GM23248 (cell line): Measurements from ENCODE around the gene SERINC2. TPM values are rescaled to one million over a fixed set of nuclear protein-coding genes. Genes with fewer than 3 reads are reported as not detected.

Experiments
- DNase-seq: peaks from one replicate; pipeline ENCODE4 v3.0.0-alpha.2; 2015
- H2AFZ ChIP-seq: fragments of 200-600 bp; sonication (generic); 2 replicates; pipeline ENCODE4 v1.6.1; 2016; ENCODE audit warnings: antibody characterized with exemption
- H3F3A ChIP-seq: fragments of 200-600 bp; sonication (generic); 2 replicates; pipeline ENCODE4 v1.6.1; 2016; ENCODE audit warnings: mild to moderate bottlenecking, antibody characterized with exemption, mixed run types; ENCODE audit not compliant: insufficient read depth
- H3K27ac ChIP-seq: fragments of 200-600 bp; sonication (generic); 2 replicates; pipeline ENCODE4 v1.5.1; 2016; ENCODE audit warnings: mild to moderate bottlenecking
- H3K27me3 ChIP-seq: fragments of 200-600 bp; sonication (generic); replicated peaks from 2 replicates; pipeline ENCODE4 v1.6.1; 2016; ENCODE audit warnings: mild to moderate bottlenecking; ENCODE audit not compliant: insufficient read depth
- H3K36me3 ChIP-seq: fragments of 200-600 bp; sonication (generic); 2 replicates; pipeline ENCODE4 v1.6.1; 2016; ENCODE audit warnings: low read depth, mild to moderate bottlenecking
- H3K4me1 ChIP-seq: fragments of 200-600 bp; sonication (generic); 2 replicates; pipeline ENCODE4 v1.6.1; 2016; ENCODE audit warnings: mild to moderate bottlenecking; ENCODE audit not compliant: insufficient read depth
- H3K4me2 ChIP-seq: fragments of 200-600 bp; sonication (generic); one replicate; pipeline ENCODE4 v1.6.1; 2016; ENCODE audit warnings: mild to moderate bottlenecking; ENCODE audit not compliant: unreplicated experiment
- H3K4me3 ChIP-seq: fragments of 200-600 bp; sonication (generic); 2 replicates; pipeline ENCODE4 v1.5.1; 2016; ENCODE audit warnings: mild to moderate bottlenecking
- H3K79me2 ChIP-seq: fragments of 200-600 bp; sonication (generic); 2 replicates; pipeline ENCODE4 v1.6.1; 2016; ENCODE audit warnings: mild to moderate bottlenecking; ENCODE audit not compliant: insufficient read depth
- H3K9ac ChIP-seq: fragments of 200-600 bp; sonication (generic); 2 replicates; pipeline ENCODE4 v1.6.1; 2016; ENCODE audit warnings: mild to moderate bottlenecking
- H3K9me2 ChIP-seq: fragments of 200-600 bp; sonication (generic); 2 replicates; pipeline ENCODE4 v1.6.1; 2016; ENCODE audit warnings: mixed run types, mild to moderate bottlenecking, moderate library complexity; ENCODE audit not compliant: insufficient read depth
- H3K9me3 ChIP-seq: fragments of 200-600 bp; sonication (generic); one replicate; pipeline ENCODE4 v1.6.1; 2017; ENCODE audit warnings: low read depth
- H4K20me1 ChIP-seq: fragments of 200-600 bp; sonication (generic); 2 replicates; pipeline ENCODE4 v1.6.0; 2016; ENCODE audit not compliant: insufficient read depth
- EZH2 ChIP-seq: fragments of 200-600 bp; sonication (generic); IDR thresholded peaks from 2 replicates; pipeline ENCODE4 v1.6.1; 2018; ENCODE audit warnings: antibody characterized with exemption, mild to moderate bottlenecking; ENCODE audit not compliant: insufficient read depth, poor library complexity, severe bottlenecking
- EZH2phosphoT487 ChIP-seq: fragments of 200-600 bp; sonication (generic); IDR thresholded peaks from 2 replicates; pipeline ENCODE4 v1.6.1; 2018; ENCODE audit warnings: antibody characterized with exemption, moderate library complexity, mild to moderate bottlenecking, low read depth; ENCODE audit not compliant: insufficient read depth
- WGBS, 2 experiments: methylation state at CpG; one replicate each; pipeline ENCODE4 v1.1.6; 2015 to 2017; ENCODE audit warnings: low lambda C conversion rate in 2 of 2, low coverage in 1 of 2; ENCODE audit errors: missing lambda C conversion rate in 2 of 2; 5-methylcytosine and 5-hydroxymethylcytosine counted together
- in situ Hi-C: fragments of 300-500 bp; cut with MboI; formaldehyde crosslinking; loops from 2 replicates; pipeline ENCODE4 v1.15.0; 2020
- polyA plus RNA-seq: library from polyadenylated mRNA; unstranded; fragments of >200 nt; fragmentation: Nextera tagmentation; extraction: Ambion mirVana; gene quantifications from 2 replicates; pipeline ENCODE4 v1.2.1, GENCODE V29; 2016
- total RNA-seq: library from RNA; depleted of rRNA; stranded (reverse); fragments of >200 nt; shearing (Covaris generic); gene quantifications from 2 replicates; pipeline ENCODE4 v1.2.3, GENCODE V29; 2014

SERINC2 gene
- total and polyA plus RNA-seq, 2 experiments from 2014 or later, result 50.9 to 96.0 TPM

DNA sequence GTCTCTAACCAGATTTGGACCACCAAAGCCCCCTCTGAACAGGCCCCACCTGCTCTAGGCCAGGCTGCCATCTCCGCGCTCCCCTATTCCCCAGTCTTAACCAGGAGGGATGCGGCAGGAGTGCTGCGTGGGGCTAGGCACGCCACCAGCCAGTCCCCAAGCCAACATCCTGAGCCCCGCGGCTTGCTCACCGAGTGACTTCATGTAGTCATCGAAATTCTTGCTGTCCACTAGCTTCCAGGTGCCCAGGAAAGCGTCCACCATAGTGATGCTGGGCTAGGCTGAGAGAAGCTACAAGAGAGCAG is 40.3 kb upstream of the SERINC2 start:
- peak overlapping the region; percentile 76 for H3K9ac ChIP-seq

DNA sequence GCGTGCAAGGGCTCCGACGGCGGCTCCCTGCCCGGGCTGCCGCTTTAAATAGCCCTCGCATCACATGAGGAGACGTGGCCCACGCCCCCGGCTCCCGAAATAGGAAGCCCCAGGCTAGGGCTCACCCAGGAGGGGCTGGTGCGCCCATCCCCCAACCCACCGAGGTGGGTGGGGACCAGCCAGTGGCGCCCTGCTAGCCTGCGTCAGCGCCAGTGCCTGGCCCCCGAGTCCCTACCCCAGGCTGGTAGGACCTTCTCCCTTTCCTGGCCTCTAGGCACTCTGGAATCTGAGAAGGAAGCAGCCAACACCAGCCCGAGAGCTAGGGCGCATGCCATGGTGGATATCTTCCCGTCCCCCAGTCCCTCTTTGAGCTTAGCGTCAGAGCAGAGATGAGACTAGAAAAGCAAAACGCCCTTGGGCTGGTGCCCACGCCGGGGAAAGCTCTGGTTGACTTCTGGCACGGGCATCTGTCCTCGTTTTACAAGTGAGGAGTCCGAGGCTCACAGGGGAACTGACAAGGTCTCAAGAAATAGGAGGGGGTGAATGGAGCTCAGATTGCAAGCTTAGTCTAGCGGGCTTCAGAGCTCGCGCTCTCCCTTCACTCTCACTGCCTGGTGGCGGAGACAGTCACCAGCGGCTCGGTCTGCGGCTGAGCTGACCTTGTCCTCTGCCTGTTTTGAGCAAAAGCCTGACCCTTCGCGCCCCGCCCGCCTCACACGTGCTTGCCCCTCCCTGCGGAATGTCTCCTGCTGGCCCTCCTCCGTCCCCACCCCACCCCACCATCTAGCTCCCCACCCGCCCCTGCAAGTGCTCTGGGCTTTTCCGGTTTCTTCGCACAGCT is 39.7 kb upstream of the SERINC2 start, which contains the start of gene FABP3:
Gene FABP3 (minus strand): TSS at position 21 of the 841 bp plus-strand sequence. CDS start 62 bp downstream, outside the sequence.
- DNase-seq, result peak; percentile 74
- Histone ChIP-seq H2AFZ (peak within 1 kb of the TSS; percentile 80), H3K79me2 (no peaks in the 10 kb centered on the region), H3K27me3 (no peaks in the 10 kb centered on the region), H3K4me3 (peak within 1 kb of the TSS; percentile 69), H3F3A (peaks cover 10% of the 10 kb centered on the region), H4K20me1 (no peaks in the 10 kb centered on the region), H3K4me1 (peaks cover 25% of the 10 kb centered on the region), H3K9ac (peak within 1 kb of the TSS; percentile 76), H3K27ac (peak within 1 kb of the TSS; percentile 63), H3K4me2 (peak within 1 kb of the TSS; percentile 89), H3K36me3 (no peaks in the 10 kb centered on the region), H3K9me2 (no peaks in the 10 kb centered on the region), H3K9me3 (no peaks in the 10 kb centered on the region)
- in situ Hi-C loops, result no loop called here
- 2 to 3% methylated on average over 36 to 44 of the region's 44 CpGs for WGBS, 2 experiments
- TF ChIP-seq EZH2, result no peak
- no peak for TF ChIP-seq EZH2phosphoT487

More for the DNA sequence above, 40.3 kb upstream of the SERINC2 start:
- peaks cover 25% of the 10 kb centered on the region for H3K4me1 ChIP-seq
- H3K36me3 ChIP-seq, result no peaks in the 10 kb centered on the region
- H3K9me3 ChIP-seq, result no peaks in the 10 kb centered on the region
- H3K4me3 ChIP-seq, result peak overlapping the region; percentile 69
- no peaks in the 10 kb centered on the region for H3K9me2 ChIP-seq
- TF ChIP-seq EZH2phosphoT487, result no peak
- TF ChIP-seq EZH2, result no peak
- H3K4me2 ChIP-seq, result peak overlapping the region; percentile 89
- H3K79me2 ChIP-seq, result no peaks in the 10 kb centered on the region
- H3K27ac ChIP-seq, result peak overlapping the region; percentile 63; the same call in 1 of the 2 replicates
- DNase-seq, result no peak
- in situ Hi-C loops, result no loop called here
- 22 to 23% methylated on average over 10 of the region's 10 CpGs for WGBS, 2 experiments
- H4K20me1 ChIP-seq, result no peaks in the 10 kb centered on the region
- no peaks in the 10 kb centered on the region for H3K27me3 ChIP-seq
- peaks cover 10% of the 10 kb centered on the region for H3F3A ChIP-seq
- peak overlapping the region; percentile 80 for H2AFZ ChIP-seq

DNA sequence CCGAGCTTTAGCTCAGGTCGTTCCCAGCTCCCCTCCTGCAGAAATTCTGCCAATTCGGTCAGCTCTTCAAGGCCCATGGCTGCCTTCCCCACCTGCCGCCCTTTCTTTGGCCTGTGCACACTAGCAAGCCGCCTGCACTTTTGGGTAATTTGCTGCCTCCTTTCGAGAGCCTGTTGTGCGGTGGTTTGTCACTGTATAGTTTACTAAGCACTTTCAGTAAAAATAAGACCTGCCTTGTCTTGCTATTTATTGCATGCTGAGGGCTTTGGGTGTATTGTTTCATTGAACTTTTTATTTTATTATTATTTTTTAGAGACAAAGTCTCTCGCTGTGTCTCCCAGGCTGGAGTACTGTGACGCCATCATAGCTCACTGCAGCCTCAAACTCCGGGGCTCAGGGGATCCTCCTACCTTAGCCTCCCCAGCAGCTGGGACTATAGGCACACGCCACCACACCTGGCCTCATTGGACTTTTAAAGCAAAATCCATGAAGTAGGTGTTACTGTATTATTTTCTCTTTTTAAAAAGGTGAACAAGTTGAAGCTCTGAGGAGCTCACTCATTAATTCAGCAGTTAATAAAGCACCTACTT is 39.0 kb upstream of the SERINC2 start:
- TF ChIP-seq EZH2 (no peak), EZH2phosphoT487 (no peak)
- in situ Hi-C loops, result no loop called here
- no peak for DNase-seq
- Histone ChIP-seq H3K27me3 (no peaks in the 10 kb centered on the region), H3K4me1 (peaks cover 25% of the 10 kb centered on the region), H3K9me2 (no peaks in the 10 kb centered on the region), H3K27ac (peak overlapping the region; percentile 63; the same call in 1 of the 2 replicates), H3K4me3 (peak overlapping the region; percentile 69), H3K4me2 (peak overlapping the region; percentile 89), H2AFZ (peak overlapping the region; percentile 44; the same call in 1 of the 2 replicates), H3K9ac (peak overlapping the region; percentile 76), H4K20me1 (no peaks in the 10 kb centered on the region), H3F3A (peaks cover 10% of the 10 kb centered on the region), H3K9me3 (no peaks in the 10 kb centered on the region), H3K36me3 (no peaks in the 10 kb centered on the region), H3K79me2 (no peaks in the 10 kb centered on the region)
- whole genome bisulfite sequencing, 2 experiments, result 33 to 37% methylated on average over 11 of the region's 11 CpGs

DNA sequence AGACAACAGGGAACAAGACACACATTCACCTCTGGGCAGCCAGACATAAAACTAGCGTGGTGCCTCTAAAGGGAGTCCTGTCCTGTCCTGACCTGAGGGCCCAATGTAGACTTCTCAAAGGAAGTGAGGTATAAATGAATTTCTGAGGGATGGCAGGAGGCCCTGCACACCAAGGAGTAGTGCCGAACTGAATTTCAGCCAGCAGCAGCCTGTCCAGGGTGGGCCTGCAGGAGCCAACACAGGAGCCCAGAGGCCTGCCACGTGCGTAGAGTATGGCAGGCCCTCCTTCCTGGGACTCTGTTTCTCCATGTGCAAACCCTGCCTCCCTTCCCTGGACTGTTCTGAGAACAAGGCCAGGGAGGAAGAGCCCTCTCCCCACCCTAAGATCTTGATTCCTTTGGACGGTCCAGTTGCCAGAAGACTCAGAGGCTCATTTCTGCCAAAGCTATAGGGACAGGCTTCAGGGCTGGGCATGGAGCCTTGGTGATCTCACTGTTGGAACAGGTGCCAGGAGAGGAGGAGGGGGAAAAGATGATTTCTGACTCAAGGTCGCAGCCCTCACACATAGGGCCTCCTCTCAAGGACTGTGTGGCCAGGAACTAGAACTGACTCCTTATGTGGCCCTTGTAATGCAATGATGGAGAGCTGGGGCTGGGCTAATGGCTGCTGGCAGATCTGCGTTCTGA is 38.4 kb upstream of the SERINC2 start:
- Histone ChIP-seq H3K4me1 (peaks cover 25% of the 10 kb centered on the region), H3K27me3 (no peaks in the 10 kb centered on the region), H3K9me3 (no peaks in the 10 kb centered on the region), H3K9ac (no peak overlapping the region), H3K4me3 (no peak overlapping the region), H3F3A (peaks cover 10% of the 10 kb centered on the region), H3K79me2 (no peaks in the 10 kb centered on the region), H3K27ac (peak overlapping the region; percentile 28), H3K4me2 (peak overlapping the region; percentile 89), H3K9me2 (no peaks in the 10 kb centered on the region), H2AFZ (no peak overlapping the region), H3K36me3 (no peaks in the 10 kb centered on the region), H4K20me1 (no peaks in the 10 kb centered on the region)
- 43 to 46% methylated on average over 7 of the region's 7 CpGs for WGBS, 2 experiments
- in situ Hi-C loops, result no loop called here
- peak; percentile 88 for DNase-seq
- TF ChIP-seq EZH2, result no peak
- no peak for TF ChIP-seq EZH2phosphoT487
